Adrenal gland (tissue), 12 donors: ENCODE results near the gene ZFAND6. TPM values are rescaled to one million over a fixed set of nuclear protein-coding genes. Genes with fewer than 3 reads are reported as not detected.

Experiments
- DNase-seq, 7 donors: peaks; one replicate each; pipeline ENCODE4 v3.0.0-alpha.2; 2019 to 2020
- H3K27ac ChIP-seq, 5 donors: fragments of 200-600 bp; sonication (generic) in 4 of 5; 1 replicate in 3 of 5; 2 replicates in 2 of 5; pipeline versions ENCODE4 v1.5.1 to v1.8.0; 2016 to 2020; ENCODE audit warnings: mild to moderate bottlenecking in 1 of 5
- H3K27me3 ChIP-seq: fragments of 200-600 bp; 2 replicates; pipeline ENCODE4 v1.8.0; 2021
- H3K36me3 ChIP-seq, 2 donors: fragments of 200-600 bp; replicated peaks in 1 of 2; 1 replicate in 1 of 2; 2 replicates in 1 of 2; pipeline versions ENCODE4 v1.5.1 to v1.8.0; 2018 to 2022
- H3K4me1 ChIP-seq, 2 donors: fragments of 200-600 bp; replicated peaks in 1 of 2; 1 replicate in 1 of 2; 2 replicates in 1 of 2; pipeline versions ENCODE4 v1.5.1 to v1.8.0; 2018 to 2021
- H3K4me3 ChIP-seq, 4 donors: fragments of 200-600 bp; sonication (generic) in 3 of 4; one replicate each; pipeline ENCODE4 v1.5.1; 2016 to 2018
- H3K9me3 ChIP-seq, 3 donors: fragments of 200-600 bp; sonication (generic) in 1 of 3; replicated peaks in 1 of 3; 1 replicate in 2 of 3; 2 replicates in 1 of 3; pipeline versions ENCODE4 v1.5.1 to v1.8.0; 2016 to 2021
- CTCF ChIP-seq, 6 experiments: fragments of 450-650 bp in 4 of 6; fragments of 200-600 bp in 2 of 6; sonication (generic) in 1 of 6; IDR thresholded peaks; 1 replicate in 5 of 6; 2 replicates in 1 of 6; pipeline versions ENCODE4 v1.5.1 to v1.8.0; 2016 to 2021; ENCODE audit warnings: antibody characterized with exemption in 6 of 6, mild to moderate bottlenecking in 2 of 6, moderate library complexity in 1 of 6
- POLR2A ChIP-seq, 2 donors: fragments of 450-650 bp; IDR thresholded peaks; one replicate each; pipeline ENCODE4 v1.6.1; 2017; ENCODE audit warnings: antibody characterized with exemption in 2 of 2, mild to moderate bottlenecking in 2 of 2, moderate library complexity in 1 of 2
- WGBS, 4 donors: extraction: QIAGEN DNeasy Blood & Tissue Kit in 2 of 4; methylation state at CpG; one replicate each; pipeline versions ENCODE4 v1.1.5 to v1.1.7; 2013 to 2017; 5-methylcytosine and 5-hydroxymethylcytosine counted together
- intact Hi-C, 2 donors: fragments of 100-400 bp; cut with DNase I; formaldehyde crosslinking; loops; one replicate each; pipeline versions ENCODE4 v1.14.1 to v1.15.0; 2022 to 2023
- polyA plus RNA-seq, 3 donors: library from polyadenylated mRNA; stranded (reverse); fragments of 200-250 nt in 2 of 3; fragments of 350-450 nt in 1 of 3; fragmentation: Illumina TruSeq in 1 of 3; extraction: RNeasy Lipid Tissue Mini Kit (QIAGEN cat#74804) in 1 of 3; gene quantifications; one replicate each; pipeline ENCODE4 v1.2.3, GENCODE V29; 2013 to 2014
- total RNA-seq, 9 donors: library from RNA; depleted of rRNA in 4 of 9; stranded (reverse); fragments of >200 nt in 4 of 9; fragments of 120-200 nt in 1 of 9; fragmentation: NEBNext Ultra II Directional in 1 of 9; extraction: Animal tissue kit (Norgen Biotek cat#: 25700) in 1 of 9; gene quantifications; one replicate each; pipeline versions ENCODE4 v1.1.0 to v1.2.4, GENCODE V29; 2013 to 2023
- donor health status: healthy with polysubstance abuse.
- donor health status: Bipolar disorder and iron deficiency.
- donor health status: DM: yes; HTN: yes; CAD: no.
- donor health status: DM: no; HTN: no; CAD: no.
- donor health status: DM: no; HTN: no; CAD: no.
- donor health status: DM: yes; HTN: yes; CAD: no.

Gene ZFAND6
- total and polyA plus RNA-seq, 12 donors: 46.5 to 197 (median 105) TPM

GRCh38 chr15:80183306-80183705 is 123.8 kb downstream of the ZFAND6 start:
- Histone ChIP-seq H3K4me1 (peaks cover 17 to 47% of the 10 kb centered on the region in 2 donors), H3K9me3 (no peaks in the 10 kb centered on the region), H3K36me3 (peaks cover 0 to 49% of the 10 kb centered on the region in 2 donors), H3K4me3 (no peak overlapping the region), H3K27ac (peak overlapping the region in 2 of 5 donors; percentile 21 to 36), H3K27me3 (no peaks in the 10 kb centered on the region)
- peak in 1 of 7 donors; percentile 48 for DNase-seq
- WGBS, 4 donors: 91 to 94% (median 93%) methylated on average over 10 of the region's 10 CpGs
- TF ChIP-seq POLR2A (IDR thresholded peaks at IDR 0.05): no peak
- intact Hi-C loops: no loop called here

- Histone ChIP-seq H3K27ac (no peak overlapping the region), H3K9me3 (no peaks in the 10 kb centered on the region), H3K27me3 (no peaks in the 10 kb centered on the region), H3K4me3 (no peak overlapping the region), H3K4me1 (peaks cover 17 to 47% of the 10 kb centered on the region in 2 donors), H3K36me3 (peaks cover 0 to 49% of the 10 kb centered on the region in 2 donors)
- TF ChIP-seq POLR2A (IDR thresholded peaks at IDR 0.05) (no peak), CTCF (IDR thresholded peaks at IDR 0.05) (peak in 1 of 6 experiments; percentile 5)
- 85 to 88% (median 86%) methylated on average over 6 of the region's 6 CpGs for WGBS, 4 donors
- DNase-seq: peak in 1 of 7 donors; percentile 35
- intact Hi-C loops: no loop called here
Measured at GRCh38 chr15:80183886-80184285, 124.4 kb downstream of the ZFAND6 start.

- H3K36me3 ChIP-seq: peaks cover 0 to 49% of the 10 kb centered on the region in 2 donors
- no peak overlapping the region for H3K4me3 ChIP-seq
- peak in 1 of 7 donors; percentile 39 for DNase-seq
- no peak overlapping the region for H3K27ac ChIP-seq
- H3K9me3 ChIP-seq: no peaks in the 10 kb centered on the region
- TF ChIP-seq CTCF (IDR thresholded peaks at IDR 0.05): no peak
- TF ChIP-seq POLR2A (IDR thresholded peaks at IDR 0.05): no peak
- intact Hi-C loops: no loop called here
- H3K27me3 ChIP-seq: no peaks in the 10 kb centered on the region
- H3K4me1 ChIP-seq: peaks cover 13 to 43% of the 10 kb centered on the region in 2 donors
- 83 to 92% (median 89%) methylated on average over 7 of the region's 7 CpGs for WGBS, 4 donors
Measured at GRCh38 chr15:80184554-80184953, 125.1 kb downstream of the ZFAND6 start.

GRCh38 chr15:80185152-80185551 is 125.7 kb downstream of the ZFAND6 start:
- intact Hi-C loops: no loop called here
- Histone ChIP-seq H3K27ac (no peak overlapping the region), H3K36me3 (peaks cover 0 to 48% of the 10 kb centered on the region in 2 donors), H3K4me3 (no peak overlapping the region), H3K4me1 (peaks cover 13 to 37% of the 10 kb centered on the region in 2 donors), H3K9me3 (no peaks in the 10 kb centered on the region), H3K27me3 (no peaks in the 10 kb centered on the region)
- 99 to 100% (median 100%) methylated on average over 2 of the region's 2 CpGs for WGBS, 4 donors
- TF ChIP-seq CTCF (IDR thresholded peaks at IDR 0.05) (no peak), POLR2A (IDR thresholded peaks at IDR 0.05) (no peak)
- DNase-seq: peak in 1 of 7 donors; percentile 13

- Histone ChIP-seq H3K27me3 (no peaks in the 10 kb centered on the region), H3K9me3 (no peaks in the 10 kb centered on the region), H3K4me1 (peaks cover 13 to 29% of the 10 kb centered on the region in 2 donors), H3K36me3 (peaks cover 0 to 39% of the 10 kb centered on the region in 2 donors), H3K27ac (no peak overlapping the region), H3K4me3 (no peak overlapping the region)
- WGBS, 4 donors: 91 to 97% (median 93%) methylated on average over 5 to 7 of the region's 7 CpGs
- DNase-seq: no peak
- intact Hi-C loops: no loop called here
- TF ChIP-seq POLR2A (IDR thresholded peaks at IDR 0.05) (no peak), CTCF (IDR thresholded peaks at IDR 0.05) (no peak)
Measured at GRCh38 chr15:80186066-80186465, 126.6 kb downstream of the ZFAND6 start.
